Kidney (tissue), 14 donors: ENCODE results near the gene GOLPH3L. TPM values are rescaled to one million over a fixed set of nuclear protein-coding genes. Genes with fewer than 3 reads are reported as not detected.
"Not testable (repeated sequence)": the region's sequence is repeated elsewhere in the genome, so short reads cannot be mapped to it uniquely, and the experiment has no call there.

Experiments used
- DNase-seq, 5 donors: peaks; one replicate each; pipeline ENCODE4 v3.0.0-alpha.2; 2013 to 2020
- FAIRE-seq: peaks from 2 replicates; lab custom pipeline; 2012; peaks lifted over from hg19 to GRCh38; lab: Jason Lieb, UNC
- H3K27ac ChIP-seq, 2 donors: one replicate each; pipeline ENCODE4 v1.7.0; 2013; ENCODE audit warnings: low read depth in 2 of 2, low read length in 2 of 2, inconsistent platforms in 1 of 2
- H3K27me3 ChIP-seq: one replicate; pipeline ENCODE4 v1.7.1; 2013; ENCODE audit warnings: low read length, inconsistent platforms; ENCODE audit not compliant: control insufficient read depth, insufficient read depth
- H3K36me3 ChIP-seq, 3 donors: one replicate each; pipeline versions ENCODE4 v1.7.0 to v1.7.1; 2013; ENCODE audit warnings: low read length in 3 of 3, control low read depth in 1 of 3, inconsistent platforms in 1 of 3; ENCODE audit not compliant: insufficient read depth in 3 of 3, control insufficient read depth in 2 of 3
- H3K4me1 ChIP-seq, 3 donors: one replicate each; pipeline versions ENCODE4 v1.7.0 to v1.7.1; 2013; ENCODE audit warnings: low read length in 3 of 3, inconsistent platforms in 1 of 3, low read depth in 1 of 3; ENCODE audit not compliant: control insufficient read depth in 2 of 3, insufficient read depth in 2 of 3
- H3K4me3 ChIP-seq, 3 donors: one replicate each; pipeline versions ENCODE4 v1.7.0 to v1.8.1; 2013; ENCODE audit warnings: low read length in 3 of 3, control low read depth in 1 of 3, inconsistent platforms in 1 of 3
- H3K9ac ChIP-seq, 3 donors: one replicate each; pipeline versions ENCODE4 v1.7.0 to v1.7.1; 2013; ENCODE audit warnings: low read length in 3 of 3, control low read depth in 1 of 3, inconsistent platforms in 1 of 3
- H3K9me3 ChIP-seq, 3 donors: one replicate each; pipeline versions ENCODE4 v1.7.0 to v1.7.1; 2013; ENCODE audit warnings: low read length in 3 of 3, control low read depth in 1 of 3, inconsistent platforms in 1 of 3; ENCODE audit not compliant: control insufficient read depth in 2 of 3, insufficient read depth in 1 of 3
- CTCF ChIP-seq: IDR thresholded peaks from 3 replicates; pipeline ENCODE4 v1.5.1; 2012; ENCODE audit warnings: mild to moderate bottlenecking, moderate library complexity, borderline replicate concordance; ENCODE audit not compliant: insufficient read depth; ENCODE audit errors: extremely low read depth
- intact Hi-C: fragments of 100-400 bp; cut with DNase I; formaldehyde crosslinking; loops from one replicate; pipeline ENCODE4 v1.11.1; 2022
- polyA plus RNA-seq: library from polyadenylated mRNA; stranded (reverse); fragments of 350-450 nt; fragmentation: Illumina TruSeq; extraction: RNeasy Lipid Tissue Mini Kit (QIAGEN cat#74804); gene quantifications from one replicate; pipeline ENCODE4 v1.2.3, GENCODE V29; 2014; ENCODE audit warnings: low read depth, low replicate concordance; ENCODE audit not compliant: insufficient read depth
- total RNA-seq: library from RNA; stranded (reverse); fragmentation: NEBNext Ultra II Directional; extraction: Animal tissue kit (Norgen Biotek cat#: 25700); gene quantifications from one replicate; pipeline ENCODE4 v1.2.1, GENCODE V29; 2021
- donor health status: control.
- donor health status: control.
- donor health status: control.
- donor health status: control.
- donor health status: control.
- donor health status: DM: yes; HTN: yes; CAD: no.
- donor health status: Normal renal cell carcinoma (clear cell type).

GOLPH3L gene
- total and polyA plus RNA-seq, 2 donors from 2014 or later, result 21.1 to 36.1 TPM

- FAIRE-seq (no peak), DNase-seq (no peak)
- Histone ChIP-seq H3K36me3 (peaks cover 0 to 19% (median 4%) of the 10 kb centered on the region in 3 donors), H3K27me3 (no peaks in the 10 kb centered on the region), H3K27ac (no peak overlapping the region), H3K4me3 (no peak overlapping the region), H3K9me3 (no peaks in the 10 kb centered on the region), H3K4me1 (no peaks in the 10 kb centered on the region), H3K9ac (no peak overlapping the region)
- TF ChIP-seq CTCF, result no peak
- intact Hi-C loops, result no loop called here
Measured at GRCh38 chr1:150661156-150661555, 35.8 kb downstream of the GOLPH3L start.

GRCh38 chr1:150660584-150660983 is 36.4 kb downstream of the GOLPH3L start:
- Histone ChIP-seq H3K27ac (no peak overlapping the region), H3K4me1 (no peaks in the 10 kb centered on the region), H3K27me3 (no peaks in the 10 kb centered on the region), H3K4me3 (no peak overlapping the region), H3K9me3 (no peaks in the 10 kb centered on the region), H3K9ac (no peak overlapping the region), H3K36me3 (peaks cover 0 to 19% (median 4%) of the 10 kb centered on the region in 3 donors)
- no peak for FAIRE-seq
- no peak for TF ChIP-seq CTCF
- intact Hi-C loops, result no loop called here
- no peak for DNase-seq

GRCh38 chr1:150657064-150657463 is 39.9 kb downstream of the GOLPH3L start:
- intact Hi-C loops, H3K4me1 ChIP-seq, FAIRE-seq, H3K9ac ChIP-seq, H3K27ac ChIP-seq, DNase-seq, H3K9me3 ChIP-seq, H3K4me3 ChIP-seq, H3K27me3 ChIP-seq: not testable (repeated sequence)
- H3K36me3 ChIP-seq, result peaks cover 0 to 15% (median 4%) of the 10 kb centered on the region in 3 donors

- H3K4me1 ChIP-seq, H3K36me3 ChIP-seq, H3K9me3 ChIP-seq, FAIRE-seq, H3K9ac ChIP-seq, H3K27me3 ChIP-seq, H3K27ac ChIP-seq, H3K4me3 ChIP-seq, DNase-seq, intact Hi-C loops: not testable (repeated sequence)
Measured at GRCh38 chr1:150654635-150655034, 42.3 kb downstream of the GOLPH3L start.
